Activated CD8-positive, alpha-beta memory T cell treated with anti-CD3 and anti-CD28 coated beads, Interleukin-2, amount 50 U/mL, for 48 hours (primary cell): ENCODE measurements around the gene MUS81.

ENCODE experiments used
- DNase-seq: peaks from one replicate; pipeline ENCODE4 v3.0.0-alpha.2; 2020

Gene MUS81

GRCh38 chr11:65896034-65896999, 36.1 kb downstream of the MUS81 start:
- DNase-seq: no peak

GRCh38 chr11:65897020-65897471, 36.8 kb downstream of the MUS81 start:
- DNase-seq: no peak

- no peak for DNase-seq
These were observed 38.6 kb downstream of the MUS81 start for GRCh38 chr11:65898656-65899355.

GRCh38 chr11:65899356-65900124, 39.3 kb downstream of the MUS81 start:
- peak; percentile 89 for DNase-seq

- DNase-seq: peak; percentile 97
These were observed 40.1 kb downstream of the MUS81 start, which contains the start of gene FOSL1 for GRCh38 chr11:65900125-65900898. Gene FOSL1 (minus strand): TSS chr11:65900388. CDS start chr11:65900339, 49 bp downstream.

GRCh38 chr11:65900899-65901180, 40.6 kb downstream of the MUS81 start:
- DNase-seq: no peak

- no peak for DNase-seq
These were observed 42.8 kb downstream of the MUS81 start for GRCh38 chr11:65903068-65903481.

- no peak for DNase-seq
These were observed 43.5 kb downstream of the MUS81 start for GRCh38 chr11:65903715-65904114.

GRCh38 chr11:65906602-65907001, 46.4 kb downstream of the MUS81 start:
- no peak for DNase-seq

GRCh38 chr11:65907878-65908277, 47.6 kb downstream of the MUS81 start:
- no peak for DNase-seq

- DNase-seq: no peak
These were observed 51.7 kb downstream of the MUS81 start for GRCh38 chr11:65911682-65912568.

GRCh38 chr11:65912845-65913244, 52.6 kb downstream of the MUS81 start:
- no peak for DNase-seq

GRCh38 chr11:65915101-65915820, 55.0 kb downstream of the MUS81 start:
- no peak for DNase-seq

GRCh38 chr11:65915821-65916251, 55.6 kb downstream of the MUS81 start:
- no peak for DNase-seq
